DOHH2 (cell line): Measurements from ENCODE around the gene MID2.
"Not testable (repeated sequence)": the region's sequence is repeated elsewhere in the genome, so short reads cannot be mapped to it uniquely, and the experiment has no call there.

Source experiments
- H3F3A ChIP-seq: fragments of 200-600 bp; sonication (generic), shearing (Covaris generic); 2 replicates; pipeline ENCODE4 v1.6.0; 2016; ENCODE audit warnings: antibody characterized with exemption, mild to moderate bottlenecking; ENCODE audit not compliant: control insufficient read depth, insufficient read depth
- H3K27ac ChIP-seq: fragments of 200-600 bp; sonication (generic); 2 replicates; pipeline ENCODE4 v1.5.1; 2014; ENCODE audit warnings: low read depth, mild to moderate bottlenecking, low read length, moderate library complexity
- H3K27me3 ChIP-seq: fragments of 200-600 bp; sonication (generic); 2 replicates; pipeline ENCODE4 v1.6.1; 2014; ENCODE audit warnings: mild to moderate bottlenecking, low read length, mixed read lengths; ENCODE audit not compliant: control insufficient read depth
- H3K36me3 ChIP-seq: fragments of 200-600 bp; sonication (generic); 2 replicates; pipeline ENCODE4 v1.6.1; 2014; ENCODE audit warnings: mild to moderate bottlenecking, low read length, moderate library complexity, mixed read lengths; ENCODE audit not compliant: control insufficient read depth
- H3K4me1 ChIP-seq: fragments of 200-600 bp; sonication (generic); 2 replicates; pipeline ENCODE4 v1.6.1; 2014; ENCODE audit warnings: mild to moderate bottlenecking, low read length, mixed read lengths; ENCODE audit not compliant: control insufficient read depth
- H3K4me2 ChIP-seq: fragments of 200-600 bp; sonication (generic); 2 replicates; pipeline ENCODE4 v1.6.0; 2014; ENCODE audit warnings: mild to moderate bottlenecking, low read length, moderate library complexity
- H3K4me3 ChIP-seq: fragments of 200-600 bp; sonication (generic); 2 replicates; pipeline ENCODE4 v1.5.1; 2014; ENCODE audit warnings: mild to moderate bottlenecking, low read length, mixed read lengths
- H3K79me2 ChIP-seq: fragments of 200-600 bp; sonication (generic); 2 replicates; pipeline ENCODE4 v1.6.1; 2014; ENCODE audit warnings: mild to moderate bottlenecking, low read length, mixed read lengths; ENCODE audit not compliant: control insufficient read depth
- H3K9me2 ChIP-seq: fragments of 200-600 bp; sonication (generic); replicated peaks from 2 replicates; pipeline ENCODE4 v1.6.1; 2014; ENCODE audit warnings: mild to moderate bottlenecking, low read length, mixed read lengths; ENCODE audit not compliant: control insufficient read depth
- H3K9me3 ChIP-seq: fragments of 200-600 bp; sonication (generic); 2 replicates; pipeline ENCODE4 v1.6.1; 2014; ENCODE audit warnings: antibody characterized with exemption, low read length, mixed read lengths; ENCODE audit not compliant: control insufficient read depth, insufficient read depth
- H4K20me1 ChIP-seq: fragments of 200-600 bp; sonication (generic); 2 replicates; pipeline ENCODE4 v1.6.0; 2014; ENCODE audit warnings: low read depth, mild to moderate bottlenecking, antibody characterized with exemption, low read length, moderate library complexity; ENCODE audit not compliant: control insufficient read depth, insufficient read depth
- EZH2phosphoT487 ChIP-seq: fragments of 200-600 bp; sonication (generic); IDR thresholded peaks from 2 replicates; pipeline ENCODE4 v1.6.1; 2017; ENCODE audit warnings: borderline replicate concordance, mild to moderate bottlenecking, antibody characterized with exemption, low read length, moderate library complexity, mixed read lengths
- TF ChIP-seq, protein P1 (sequence below): fragments of 200-600 bp; sonication (generic); IDR thresholded peaks from one replicate; pipeline ENCODE4 v1.5.1; 2014; ENCODE audit warnings: antibody characterized with exemption, mild to moderate bottlenecking, low read depth, low read length; ENCODE audit not compliant: poor library complexity, severe bottlenecking

The MID2 gene

DNA sequence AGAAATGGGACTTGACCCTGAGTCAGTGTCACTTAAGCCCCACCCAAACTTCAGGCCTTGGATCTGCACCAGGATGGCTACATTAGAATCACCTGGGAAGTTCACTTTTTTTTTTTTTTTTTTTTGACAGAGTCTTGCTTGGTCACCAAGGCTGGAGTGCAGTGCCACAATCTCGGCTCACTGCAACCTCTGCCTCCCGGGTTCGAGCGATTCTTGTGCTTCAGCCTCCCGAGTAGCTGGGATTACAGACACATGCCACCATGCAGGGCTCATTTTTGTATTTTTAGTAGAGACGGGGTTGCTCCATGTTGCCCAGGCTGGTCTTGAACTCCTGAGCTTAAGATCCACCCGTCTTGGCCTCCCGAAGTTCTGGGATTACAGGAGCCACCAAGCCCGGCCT lies 45.1 kb upstream of the MID2 start:
- Histone ChIP-seq H3F3A (no peaks in the 10 kb centered on the region), H4K20me1 (no peaks in the 10 kb centered on the region), H3K27ac (no peak overlapping the region), H3K79me2 (no peaks in the 10 kb centered on the region), H3K4me3 (no peak overlapping the region), H3K9me2 (no peaks in the 10 kb centered on the region), H3K4me2 (no peak overlapping the region), H3K27me3 (peaks cover 1% of the 10 kb centered on the region), H3K4me1 (peaks cover 10% of the 10 kb centered on the region), H3K9me3 (no peaks in the 10 kb centered on the region), H3K36me3 (no peaks in the 10 kb centered on the region)
- no peak for TF ChIP-seq EZH2phosphoT487
- TF ChIP-seq, protein P1, sequence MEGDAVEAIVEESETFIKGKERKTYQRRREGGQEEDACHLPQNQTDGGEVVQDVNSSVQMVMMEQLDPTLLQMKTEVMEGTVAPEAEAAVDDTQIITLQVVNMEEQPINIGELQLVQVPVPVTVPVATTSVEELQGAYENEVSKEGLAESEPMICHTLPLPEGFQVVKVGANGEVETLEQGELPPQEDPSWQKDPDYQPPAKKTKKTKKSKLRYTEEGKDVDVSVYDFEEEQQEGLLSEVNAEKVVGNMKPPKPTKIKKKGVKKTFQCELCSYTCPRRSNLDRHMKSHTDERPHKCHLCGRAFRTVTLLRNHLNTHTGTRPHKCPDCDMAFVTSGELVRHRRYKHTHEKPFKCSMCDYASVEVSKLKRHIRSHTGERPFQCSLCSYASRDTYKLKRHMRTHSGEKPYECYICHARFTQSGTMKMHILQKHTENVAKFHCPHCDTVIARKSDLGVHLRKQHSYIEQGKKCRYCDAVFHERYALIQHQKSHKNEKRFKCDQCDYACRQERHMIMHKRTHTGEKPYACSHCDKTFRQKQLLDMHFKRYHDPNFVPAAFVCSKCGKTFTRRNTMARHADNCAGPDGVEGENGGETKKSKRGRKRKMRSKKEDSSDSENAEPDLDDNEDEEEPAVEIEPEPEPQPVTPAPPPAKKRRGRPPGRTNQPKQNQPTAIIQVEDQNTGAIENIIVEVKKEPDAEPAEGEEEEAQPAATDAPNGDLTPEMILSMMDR: no peak

DNA sequence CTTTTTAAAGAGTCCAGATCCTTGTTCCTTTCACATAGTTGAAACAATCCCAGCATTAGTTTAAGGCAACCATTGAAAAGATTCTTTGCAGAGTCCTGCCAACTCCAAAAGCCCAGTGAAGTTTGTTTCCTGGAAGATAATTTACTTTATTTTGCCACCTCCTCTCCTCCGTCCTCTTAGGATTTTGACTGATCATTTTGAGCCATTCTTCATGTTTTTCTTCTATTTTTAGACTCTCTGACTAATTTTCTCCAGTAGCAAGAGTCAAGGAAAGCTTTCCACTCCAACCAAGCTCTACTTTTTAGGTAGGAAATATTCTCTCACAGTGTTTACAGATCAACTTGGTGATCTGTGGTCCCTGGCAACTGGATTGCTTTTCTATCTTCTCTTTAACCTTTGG lies 37.8 kb upstream of the MID2 start:
- Histone ChIP-seq H3F3A (no peaks in the 10 kb centered on the region), H3K27me3 (no peaks in the 10 kb centered on the region), H4K20me1 (no peaks in the 10 kb centered on the region), H3K36me3 (no peaks in the 10 kb centered on the region), H3K27ac (no peak overlapping the region), H3K4me3 (no peak overlapping the region), H3K4me1 (no peaks in the 10 kb centered on the region), H3K9me3 (no peaks in the 10 kb centered on the region), H3K4me2 (no peak overlapping the region), H3K9me2 (no peaks in the 10 kb centered on the region), H3K79me2 (no peaks in the 10 kb centered on the region)
- TF ChIP-seq, protein P1: no peak
- no peak for TF ChIP-seq EZH2phosphoT487

DNA sequence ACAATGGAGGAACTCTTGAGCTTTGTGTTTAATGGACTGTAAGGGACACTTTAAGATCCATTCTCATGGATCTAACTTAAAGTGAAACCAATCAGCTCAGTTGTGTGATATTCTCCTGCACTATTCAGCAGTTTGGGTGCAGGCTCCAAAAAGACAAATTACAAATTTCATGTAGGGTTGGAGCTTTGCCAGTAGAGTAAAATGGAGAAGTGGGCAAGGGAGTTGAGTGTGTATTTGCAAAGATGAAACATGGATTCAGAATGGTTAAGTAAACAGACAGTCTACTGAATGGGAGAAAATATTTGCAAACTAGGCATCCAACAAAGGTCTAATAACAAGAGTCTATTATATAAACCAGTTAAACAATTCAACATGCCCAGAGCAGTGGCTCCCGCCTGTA lies 21.2 kb upstream of the MID2 start:
- Histone ChIP-seq H3K9me2 (no peaks in the 10 kb centered on the region), H3K36me3 (no peaks in the 10 kb centered on the region), H3K79me2 (no peaks in the 10 kb centered on the region), H4K20me1 (no peaks in the 10 kb centered on the region), H3K27ac (no peak overlapping the region), H3K9me3 (no peaks in the 10 kb centered on the region), H3F3A (no peaks in the 10 kb centered on the region), H3K4me2 (no peak overlapping the region), H3K4me1 (no peaks in the 10 kb centered on the region), H3K27me3 (no peaks in the 10 kb centered on the region), H3K4me3 (no peak overlapping the region)
- TF ChIP-seq, protein P1: no peak
- TF ChIP-seq EZH2phosphoT487: no peak

GRCh38 chrX:107805179-107805578 lies 20.5 kb upstream of the MID2 start:
- no peaks in the 10 kb centered on the region for H3K4me1 ChIP-seq
- no peaks in the 10 kb centered on the region for H3K9me2 ChIP-seq
- no peaks in the 10 kb centered on the region for H3K27me3 ChIP-seq
- H3K36me3 ChIP-seq: no peaks in the 10 kb centered on the region
- no peaks in the 10 kb centered on the region for H4K20me1 ChIP-seq
- no peak overlapping the region for H3K4me3 ChIP-seq
- H3K9me3 ChIP-seq: no peaks in the 10 kb centered on the region
- H3F3A ChIP-seq: no peaks in the 10 kb centered on the region
- no peak overlapping the region for H3K27ac ChIP-seq
- no peaks in the 10 kb centered on the region for H3K79me2 ChIP-seq
- H3K4me2 ChIP-seq: no peak overlapping the region
- TF ChIP-seq EZH2phosphoT487: no peak
- TF ChIP-seq, protein P1: no peak

GRCh38 chrX:107810053-107810452 lies 15.6 kb upstream of the MID2 start:
- not testable (repeated sequence) for H3K36me3 ChIP-seq, H3K4me2 ChIP-seq, H3K9me3 ChIP-seq, H3K9me2 ChIP-seq, H3K4me1 ChIP-seq, H3K27ac ChIP-seq, H3K27me3 ChIP-seq, H4K20me1 ChIP-seq, H3K4me3 ChIP-seq, H3F3A ChIP-seq, H3K79me2 ChIP-seq
